GM18951 (cell line): Measurements from ENCODE around the gene COASY.
"Not testable (repeated sequence)": the region's sequence is repeated elsewhere in the genome, so short reads cannot be mapped to it uniquely, and the experiment has no call there.

Experiments used
- POLR2A ChIP-seq: IDR thresholded peaks from 4 replicates; pipeline ENCODE4 v1.6.1; 2011; ENCODE audit warnings: mild to moderate bottlenecking; ENCODE audit not compliant: insufficient read length, insufficient read depth; ENCODE audit errors: extremely low read depth
- in situ Hi-C: fragments of 300-500 bp; cut with MboI; formaldehyde crosslinking; loops from one replicate; pipeline ENCODE4 v1.12.0; 2022; ENCODE audit warnings: low sequenced_read_pairs, mixed read lengths, inconsistent platforms; ENCODE audit not compliant: unreplicated experiment

Gene COASY

DNA sequence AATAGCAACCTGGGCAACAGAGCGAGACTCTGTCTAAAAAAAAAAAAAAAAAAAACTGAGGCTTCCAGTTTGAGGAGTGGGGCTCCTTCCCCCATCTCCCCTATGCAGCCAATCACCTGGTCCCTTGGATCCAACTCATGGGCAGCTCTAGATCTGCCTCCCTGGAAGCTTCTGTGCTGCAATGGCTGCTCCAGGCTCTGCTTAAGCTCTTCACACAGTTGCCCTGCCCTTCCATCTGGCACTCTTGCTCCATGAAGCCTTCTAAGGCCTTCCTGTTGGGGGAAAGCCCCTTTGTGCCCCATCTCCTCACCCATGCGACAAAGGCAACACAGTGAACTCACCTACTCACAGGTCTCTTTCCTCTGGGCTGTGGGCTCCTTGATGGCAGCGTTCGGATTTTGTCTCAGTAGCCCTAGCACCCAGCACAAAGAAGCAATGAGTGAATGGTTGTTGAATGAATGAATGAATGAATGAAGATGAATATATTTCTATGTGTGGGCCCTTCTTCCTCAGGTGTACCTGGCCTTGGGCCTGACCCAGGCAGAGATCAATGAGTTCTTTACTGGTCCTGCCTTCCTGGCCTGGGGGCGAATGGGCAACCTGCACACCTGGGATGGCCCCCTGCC is 24.0 kb upstream of the COASY start:
- in situ Hi-C loops = no loop called here

DNA sequence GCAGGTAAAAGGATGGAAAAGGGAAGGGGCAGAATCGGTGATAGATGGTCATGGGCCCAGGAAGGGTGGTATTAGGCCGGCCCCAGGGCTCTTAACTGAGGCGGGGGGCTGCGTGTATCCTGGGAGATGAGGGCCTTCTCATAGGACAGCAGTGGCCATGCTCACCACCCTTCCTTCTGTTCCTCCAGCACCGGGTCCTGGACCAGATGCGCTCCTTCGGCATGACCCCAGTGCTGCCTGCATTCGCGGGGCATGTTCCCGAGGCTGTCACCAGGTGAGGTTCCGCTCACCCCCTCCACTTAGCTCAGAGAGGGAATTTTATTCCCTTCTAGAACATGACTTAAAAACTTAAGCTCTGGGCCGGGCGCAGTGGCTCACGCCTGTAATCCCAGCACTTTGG is 23.5 kb upstream of the COASY start:
- no peak for TF ChIP-seq POLR2A
- in situ Hi-C loops = no loop called here

More for the DNA sequence above, 24.0 kb upstream of the COASY start:
- no peak for TF ChIP-seq POLR2A

DNA sequence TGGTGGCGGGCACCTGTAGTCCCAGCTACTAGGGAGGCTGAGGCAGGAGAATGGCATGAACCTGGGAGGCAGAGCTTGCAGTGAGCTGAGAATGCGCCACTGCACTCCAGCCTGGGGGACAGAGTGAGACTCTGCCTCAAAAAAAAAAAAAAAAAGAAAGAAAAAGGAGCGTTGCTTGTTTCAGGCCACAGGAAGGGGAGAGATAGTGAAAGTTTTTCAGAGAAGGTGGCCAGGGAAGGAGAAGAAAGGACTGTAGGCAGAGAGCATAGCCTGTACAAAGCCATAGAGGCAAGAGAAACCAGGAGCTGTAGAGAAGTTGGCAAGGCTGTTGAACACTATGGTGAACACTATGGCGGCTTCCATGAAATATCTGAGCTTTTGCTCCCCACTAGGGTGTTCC is 21.4 kb upstream of the COASY start:
- in situ Hi-C loops = not testable (repeated sequence)

DNA sequence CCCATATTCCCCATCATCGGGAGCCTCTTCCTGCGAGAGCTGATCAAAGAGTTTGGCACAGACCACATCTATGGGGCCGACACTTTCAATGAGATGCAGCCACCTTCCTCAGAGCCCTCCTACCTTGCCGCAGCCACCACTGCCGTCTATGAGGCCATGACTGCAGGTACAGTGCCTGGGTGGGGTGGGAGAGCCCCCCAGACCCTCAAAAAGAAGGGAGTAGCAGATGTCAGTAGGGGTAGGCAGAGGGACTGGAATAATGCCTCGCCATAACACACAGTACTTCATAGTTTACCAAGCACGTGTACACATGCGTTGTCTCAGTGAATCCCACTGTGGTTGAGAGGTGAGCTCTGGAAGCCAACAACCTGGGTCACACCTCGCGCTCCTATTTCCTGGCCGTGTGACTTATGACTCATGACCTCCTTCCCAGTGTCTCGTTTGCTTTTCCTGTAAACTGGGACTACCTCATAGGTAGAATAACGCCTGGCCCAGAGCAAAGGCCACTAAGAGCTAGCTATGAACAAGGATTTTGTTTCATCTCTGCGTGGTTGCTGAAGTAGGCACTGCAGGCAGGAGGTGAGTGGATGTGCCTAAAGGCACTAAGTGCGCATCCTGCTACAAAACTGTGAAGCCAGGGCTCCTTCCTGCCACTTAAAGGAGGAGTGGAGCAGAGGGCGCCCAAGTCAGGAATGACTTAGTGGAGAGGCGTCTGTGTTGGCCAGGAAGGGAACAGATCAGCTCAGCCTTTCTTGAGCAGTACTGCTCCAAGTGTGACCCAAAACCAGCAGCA is 20.7 kb upstream of the COASY start:
- TF ChIP-seq POLR2A = no peak

DNA sequence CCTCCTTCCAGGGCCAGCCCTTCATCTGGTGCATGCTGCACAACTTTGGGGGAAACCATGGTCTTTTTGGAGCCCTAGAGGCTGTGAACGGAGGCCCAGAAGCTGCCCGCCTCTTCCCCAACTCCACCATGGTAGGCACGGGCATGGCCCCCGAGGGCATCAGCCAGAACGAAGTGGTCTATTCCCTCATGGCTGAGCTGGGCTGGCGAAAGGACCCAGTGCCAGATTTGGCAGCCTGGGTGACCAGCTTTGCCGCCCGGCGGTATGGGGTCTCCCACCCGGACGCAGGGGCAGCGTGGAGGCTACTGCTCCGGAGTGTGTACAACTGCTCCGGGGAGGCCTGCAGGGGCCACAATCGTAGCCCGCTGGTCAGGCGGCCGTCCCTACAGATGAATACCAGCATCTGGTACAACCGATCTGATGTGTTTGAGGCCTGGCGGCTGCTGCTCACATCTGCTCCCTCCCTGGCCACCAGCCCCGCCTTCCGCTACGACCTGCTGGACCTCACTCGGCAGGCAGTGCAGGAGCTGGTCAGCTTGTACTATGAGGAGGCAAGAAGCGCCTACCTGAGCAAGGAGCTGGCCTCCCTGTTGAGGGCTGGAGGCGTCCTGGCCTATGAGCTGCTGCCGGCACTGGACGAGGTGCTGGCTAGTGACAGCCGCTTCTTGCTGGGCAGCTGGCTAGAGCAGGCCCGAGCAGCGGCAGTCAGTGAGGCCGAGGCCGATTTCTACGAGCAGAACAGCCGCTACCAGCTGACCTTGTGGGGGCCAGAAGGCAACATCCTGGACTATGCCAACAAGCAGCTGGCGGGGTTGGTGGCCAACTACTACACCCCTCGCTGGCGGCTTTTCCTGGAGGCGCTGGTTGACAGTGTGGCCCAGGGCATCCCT is 18.5 kb upstream of the COASY start:
- TF ChIP-seq POLR2A = no peak
- in situ Hi-C loops = no loop called here

More for the DNA sequence above, 20.7 kb upstream of the COASY start:
- in situ Hi-C loops = no loop called here

DNA sequence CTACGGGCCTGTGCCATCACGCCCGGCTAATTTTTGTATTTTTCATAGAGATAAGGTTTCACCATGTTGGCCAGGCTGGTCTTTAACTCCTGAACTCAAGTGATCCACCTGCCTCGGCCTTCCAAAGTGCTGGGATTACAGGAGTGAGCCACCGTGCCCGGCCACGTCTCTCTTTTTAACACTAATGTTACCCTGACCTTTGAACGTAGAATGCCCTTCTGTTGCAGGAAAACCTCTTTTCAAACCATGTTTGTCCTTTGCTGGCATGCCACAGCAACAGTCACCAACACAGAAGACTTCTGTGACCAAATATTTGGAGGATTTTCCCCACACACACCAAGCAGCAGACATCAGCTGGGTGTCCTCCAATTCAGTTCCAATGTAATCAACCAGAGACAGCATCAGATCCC is 17.1 kb upstream of the COASY start:
- in situ Hi-C loops = no loop called here
- no peak for TF ChIP-seq POLR2A

DNA sequence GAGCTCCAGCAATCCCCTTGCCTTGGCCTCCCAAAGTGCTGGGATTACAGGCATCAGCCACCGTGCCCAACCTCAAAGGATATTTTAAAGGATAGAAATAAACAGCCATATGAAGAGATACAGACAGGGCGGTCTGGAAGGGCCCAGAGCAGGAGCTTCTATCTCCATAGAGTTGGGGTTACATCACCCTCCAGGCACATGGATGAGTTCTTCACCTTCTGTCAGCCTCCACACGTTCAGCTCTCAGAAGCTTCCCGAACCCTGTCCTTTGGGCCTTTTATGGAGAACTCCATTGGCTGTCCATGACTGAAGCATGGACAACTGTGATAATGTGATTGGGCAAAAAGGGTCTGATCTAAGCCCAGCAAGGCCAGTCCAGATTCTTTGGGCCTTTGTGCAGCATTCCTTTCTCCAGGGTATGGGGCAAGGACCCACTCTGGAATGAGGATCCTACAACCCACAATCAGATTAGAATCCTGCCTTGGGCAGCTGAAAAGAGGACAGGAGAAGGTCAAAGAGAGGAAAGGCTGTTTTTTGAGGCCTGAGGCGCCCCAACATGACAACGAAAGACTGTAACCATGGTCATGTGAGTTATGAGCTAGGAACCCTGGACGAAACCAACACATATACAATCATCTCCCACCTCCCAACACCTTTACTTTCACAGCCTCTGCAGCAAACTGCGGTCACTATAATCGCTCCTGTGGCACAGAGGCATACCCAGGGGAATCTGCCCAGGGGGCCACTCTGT is 16.0 kb upstream of the COASY start:
- in situ Hi-C loops = not testable (repeated sequence)

DNA sequence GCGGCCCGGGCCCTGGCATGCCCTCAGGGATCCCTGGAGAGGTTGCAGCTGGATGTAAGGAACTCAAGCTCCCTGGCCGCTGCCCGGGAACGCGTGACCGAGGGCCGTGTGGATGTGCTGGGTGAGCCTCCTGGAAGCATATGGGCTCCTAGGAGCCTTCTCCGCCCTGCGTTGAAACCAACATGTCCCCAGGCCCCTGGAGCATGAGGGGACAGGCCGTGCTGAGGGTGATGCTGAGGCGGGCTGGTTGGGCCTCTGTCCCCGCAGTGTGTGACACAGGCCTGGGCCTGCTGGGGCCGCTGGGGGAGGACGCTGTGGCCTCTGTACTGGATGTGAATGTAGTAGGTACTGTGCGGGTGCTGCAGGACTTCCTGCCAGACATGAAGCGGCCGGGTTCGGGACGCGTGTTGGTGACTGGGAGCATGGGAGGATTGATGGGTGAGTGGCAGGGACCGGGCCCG is 14.9 kb upstream of the COASY start:
- in situ Hi-C loops = no loop called here
- no peak for TF ChIP-seq POLR2A

DNA sequence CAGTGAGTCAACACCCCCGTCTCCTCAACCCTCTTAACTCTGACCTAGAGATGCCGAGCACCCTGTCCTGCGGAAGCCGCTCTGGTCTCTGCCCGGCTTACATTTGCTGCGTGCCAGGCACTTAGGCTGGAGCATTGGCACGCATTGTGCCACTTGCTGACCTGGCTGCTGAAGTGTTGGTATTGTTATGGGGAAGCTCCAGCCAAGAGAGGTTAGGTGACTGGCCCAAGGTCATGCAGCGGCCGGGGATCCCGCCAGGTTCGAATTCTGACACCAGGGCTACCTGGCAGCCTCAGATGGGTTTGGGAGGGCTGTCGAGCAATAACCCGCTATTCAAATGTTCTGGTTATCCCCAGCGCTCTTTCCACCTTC is 14.3 kb upstream of the COASY start:
- in situ Hi-C loops = no loop called here
- TF ChIP-seq POLR2A = no peak

DNA sequence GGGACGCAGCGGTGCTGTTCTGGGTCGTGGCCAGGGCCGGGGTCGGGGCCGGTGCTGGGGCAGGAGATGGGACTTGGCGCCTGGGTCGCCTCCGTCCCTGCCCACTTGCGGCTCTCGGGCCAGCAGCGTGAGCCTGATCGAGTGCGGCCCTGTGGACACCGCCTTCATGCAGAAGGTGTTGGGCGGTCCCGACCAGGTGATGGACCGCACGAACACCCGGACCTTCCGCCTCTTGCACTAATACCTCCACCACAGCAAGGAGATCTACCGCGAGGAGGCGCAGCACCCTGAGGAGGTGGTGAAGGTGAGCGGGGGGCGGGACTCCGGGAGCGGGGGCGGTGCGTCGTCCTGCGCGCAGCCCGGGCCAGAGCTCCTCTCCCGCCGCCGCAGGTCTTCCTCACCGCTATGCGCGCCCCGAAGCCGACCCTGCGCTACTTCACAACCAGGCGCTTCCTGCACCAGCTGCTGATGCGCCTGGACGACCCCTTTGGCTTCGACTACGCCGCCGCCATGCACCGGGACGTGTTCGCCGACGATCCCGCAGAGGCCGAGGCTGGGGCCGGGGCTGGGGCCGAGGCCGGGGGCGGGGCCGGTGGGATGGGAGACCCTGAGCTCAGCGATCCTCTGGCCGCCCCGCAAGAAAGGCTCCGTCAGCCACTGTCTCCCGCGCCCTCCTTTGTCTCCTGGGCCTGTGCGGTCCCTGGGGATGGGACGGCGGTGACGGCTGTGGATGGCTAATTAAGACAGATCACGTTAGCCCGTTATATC is 13.7 kb upstream of the COASY start:
- in situ Hi-C loops = no loop called here
- TF ChIP-seq POLR2A = no peak

DNA sequence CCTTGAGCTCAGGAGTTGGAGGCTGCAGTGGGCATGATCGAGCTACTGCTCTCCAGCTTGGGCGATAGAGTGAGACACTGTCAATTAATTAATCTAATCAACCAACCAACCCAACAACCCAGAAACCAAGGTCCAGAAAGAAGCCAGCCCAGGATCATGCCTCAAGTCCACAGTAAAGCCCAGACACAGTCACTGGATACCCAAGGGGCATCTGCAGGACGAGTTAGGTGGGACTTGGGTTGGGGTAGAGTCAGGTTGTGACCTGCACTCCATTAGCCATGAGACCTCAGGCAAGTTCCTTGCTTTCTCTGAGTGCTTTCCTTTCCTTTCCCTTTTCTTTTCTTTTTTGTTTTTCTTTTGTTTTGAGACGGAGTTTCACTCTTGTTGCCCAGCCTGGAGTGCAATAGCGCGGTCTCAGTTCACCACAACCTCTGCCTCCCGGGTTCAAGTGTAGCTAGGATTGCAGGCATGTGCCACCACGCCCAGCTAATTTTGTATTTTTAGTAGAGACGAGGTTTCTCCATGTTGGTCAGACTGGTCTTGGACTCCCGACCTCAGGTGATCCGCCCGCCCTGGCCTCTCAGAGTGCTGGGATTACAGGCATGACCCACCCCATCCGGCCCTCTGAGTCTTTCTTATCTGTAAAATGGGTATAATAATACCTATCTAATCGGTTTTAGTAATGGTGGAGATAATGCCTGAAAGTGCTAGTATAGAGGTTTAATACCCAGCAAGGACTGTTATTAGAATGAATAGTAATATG is 12.8 kb upstream of the COASY start:
- in situ Hi-C loops = no loop called here
- no peak for TF ChIP-seq POLR2A

DNA sequence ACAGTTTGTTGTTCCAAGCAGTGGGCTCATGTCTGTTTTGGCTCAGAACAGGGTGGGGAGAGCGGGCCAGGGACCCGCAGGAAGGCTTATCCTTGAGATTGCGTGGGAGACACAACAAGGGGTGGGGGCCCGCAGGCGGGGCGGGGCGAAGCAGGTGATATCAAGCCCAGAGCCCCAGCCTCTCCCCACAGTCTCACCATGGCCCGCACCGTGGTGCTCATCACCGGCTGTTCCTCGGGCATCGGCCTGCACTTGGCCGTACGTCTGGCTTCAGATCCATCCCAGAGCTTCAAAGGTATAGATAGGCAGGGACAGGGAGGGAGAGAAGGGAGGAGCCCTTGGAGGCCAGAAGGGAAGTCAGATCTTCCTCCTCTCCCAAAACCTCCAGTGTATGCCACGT is 9.2 kb upstream of the COASY start, which contains the start of gene HSD17B1:
HSD17B1 (plus strand) TSS at position 188 of the 400 bp plus-strand sequence; CDS start at position 199, 11 bp downstream.
- in situ Hi-C loops = not testable (repeated sequence)
